IMR-90 (cell line): ENCODE measurements around the gene PDZRN3. TPM values are rescaled to one million over a fixed set of nuclear protein-coding genes. Genes with fewer than 3 reads are reported as not detected.

Experiments
- ATAC-seq: fragments of 200-7000 bp; cut with Tn5 transposase; 2 replicates; pipeline ENCODE4 v1.9.1; 2020; ENCODE audit warnings: low read depth, mild to moderate bottlenecking, moderate library complexity
- BruUV-seq: library from RNA; stranded (reverse); fragments of 400-500 nt; replicated peaks from 2 replicates; lab custom pipeline; 2021; lab: Mats Ljungman, UMichigan
- CTCF ChIA-PET: fragments of 300-600 bp; formaldehyde crosslinking; extraction: SDS; loops from one replicate; lab custom pipeline; 2021; ENCODE audit warnings: antibody characterized with exemption; lab: Yijun Ruan, JAX
- POLR2A ChIA-PET: fragments of 300-600 bp; sonication (Branson Sonifier 250); formaldehyde crosslinking; loops from one replicate; lab custom pipeline; 2022; ENCODE audit warnings: antibody characterized with exemption; ENCODE audit not compliant: unreplicated experiment; lab: Charles Lee
- DNase-seq: peaks from one replicate; pipeline ENCODE4 v3.0.0; 2013
- H2AFZ ChIP-seq: replicated peaks from 2 replicates; pipeline ENCODE3; 2013; ENCODE audit warnings: low read length, mild to moderate bottlenecking; ENCODE audit not compliant: poor library complexity
- H2AK5ac ChIP-seq: 2 replicates; pipeline ENCODE4 v1.6.1; 2013; ENCODE audit warnings: low read depth, low read length, inconsistent platforms
- H2AK9ac ChIP-seq: replicated peaks from 2 replicates; pipeline ENCODE3; 2013; ENCODE audit warnings: mild to moderate bottlenecking, low read depth, low read length, moderate library complexity; ENCODE audit not compliant: poor library complexity
- H2BK120ac ChIP-seq: 2 replicates; pipeline ENCODE4 v1.6.1; 2013; ENCODE audit warnings: low read depth, low read length, inconsistent platforms
- H2BK15ac ChIP-seq: 3 replicates; pipeline ENCODE4 v1.6.1; 2013; ENCODE audit warnings: low read depth, low read length, inconsistent platforms
- H2BK20ac ChIP-seq: 2 replicates; pipeline ENCODE4 v1.6.1; 2013; ENCODE audit warnings: low read depth, mild to moderate bottlenecking, inconsistent platforms, low read length, moderate library complexity
- H2BK5ac ChIP-seq: 2 replicates; pipeline ENCODE4 v1.6.1; 2013; ENCODE audit warnings: mild to moderate bottlenecking, low read depth, low read length, inconsistent platforms; ENCODE audit not compliant: poor library complexity, severe bottlenecking
- H3K14ac ChIP-seq: replicated peaks from 2 replicates; pipeline ENCODE4 v1.6.1; 2013; ENCODE audit warnings: low read depth, low read length, inconsistent platforms
- H3K18ac ChIP-seq: 2 replicates; pipeline ENCODE4 v1.6.1; 2013; ENCODE audit warnings: low read depth, low read length, control low read depth
- H3K23ac ChIP-seq: 2 replicates; pipeline ENCODE4 v1.6.1; 2013; ENCODE audit warnings: low read depth, low read length, inconsistent platforms
- H3K27ac ChIP-seq: 2 replicates; pipeline ENCODE4 v1.5.1; 2013; ENCODE audit warnings: mild to moderate bottlenecking, control low read depth, low read length; ENCODE audit not compliant: insufficient read depth
- H3K27me3 ChIP-seq: 2 replicates; pipeline ENCODE4 v1.6.1; 2013; ENCODE audit warnings: low read length; ENCODE audit not compliant: control insufficient read depth, insufficient read depth
- H3K36me3 ChIP-seq: 2 replicates; pipeline ENCODE4 v1.6.1; 2013; ENCODE audit warnings: low read length, mixed read lengths; ENCODE audit not compliant: control insufficient read depth, insufficient read depth
- H3K4ac ChIP-seq: 2 replicates; pipeline ENCODE4 v1.6.1; 2013; ENCODE audit warnings: low read depth, low read length, inconsistent platforms
- H3K4me1 ChIP-seq: 2 replicates; pipeline ENCODE4 v1.6.1; 2013; ENCODE audit warnings: low read length, mixed read lengths; ENCODE audit not compliant: control insufficient read depth, insufficient read depth
- H3K4me2 ChIP-seq: 2 replicates; pipeline ENCODE4 v1.6.1; 2013; ENCODE audit warnings: low read depth, mild to moderate bottlenecking, control low read depth, low read length, moderate library complexity
- H3K4me3 ChIP-seq: 2 replicates; pipeline ENCODE4 v1.5.1; 2013; ENCODE audit warnings: low read depth, mild to moderate bottlenecking, control low read depth, low read length, moderate library complexity; ENCODE audit not compliant: insufficient read depth
- H3K56ac ChIP-seq: 2 replicates; pipeline ENCODE4 v1.6.1; 2013; ENCODE audit warnings: low read length, inconsistent platforms; ENCODE audit not compliant: insufficient read depth; ENCODE audit errors: extremely low read depth
- H3K79me1 ChIP-seq, 2 experiments: 2 replicates each; pipeline ENCODE4 v1.6.1; 2013; ENCODE audit warnings: low read length in 2 of 2, inconsistent platforms in 1 of 2, low read depth in 1 of 2
- H3K9ac ChIP-seq: 2 replicates; pipeline ENCODE4 v1.6.1; 2013; ENCODE audit warnings: low read depth, low read length, control low read depth
- H3K9me1 ChIP-seq: 2 replicates; pipeline ENCODE4 v1.6.1; 2013; ENCODE audit warnings: low read length, inconsistent platforms; ENCODE audit not compliant: insufficient read depth
- H3K9me3 ChIP-seq: 2 replicates; pipeline ENCODE4 v1.6.1; 2013; ENCODE audit warnings: low read length; ENCODE audit not compliant: control insufficient read depth, insufficient read depth
- H4K20me1 ChIP-seq: 2 replicates; pipeline ENCODE4 v1.6.1; 2013; ENCODE audit warnings: low read length, inconsistent platforms; ENCODE audit not compliant: insufficient read depth
- H4K5ac ChIP-seq: 2 replicates; pipeline ENCODE4 v1.6.1; 2013; ENCODE audit warnings: mild to moderate bottlenecking, low read depth, low read length, control low read depth
- H4K8ac ChIP-seq, 2 experiments: 2 replicates each; pipeline ENCODE4 v1.6.1; 2013; ENCODE audit warnings: low read depth in 2 of 2, low read length in 2 of 2, control low read depth in 1 of 2, inconsistent platforms in 1 of 2
- H4K91ac ChIP-seq: 2 replicates; pipeline ENCODE4 v1.6.1; 2013; ENCODE audit warnings: low read depth, low read length, inconsistent platforms; ENCODE audit not compliant: insufficient read depth
- CHD1 ChIP-seq: IDR thresholded peaks from 2 replicates; pipeline ENCODE4 v1.6.1; 2012; ENCODE audit warnings: low read depth, low read length, improper control_type of control experiment
- FOS ChIP-seq: fragments of 150-350 bp; IDR thresholded peaks from 2 replicates; pipeline ENCODE4 v1.6.1; 2016; ENCODE audit warnings: low read depth, low read length
- MAFK ChIP-seq: IDR thresholded peaks from 2 replicates; pipeline ENCODE4 v1.6.1; 2012; ENCODE audit warnings: low read depth, low read length, improper control_type of control experiment
- MAZ ChIP-seq: IDR thresholded peaks from 2 replicates; pipeline ENCODE4 v1.6.1; 2012; ENCODE audit warnings: low read depth, mild to moderate bottlenecking, low read length, improper control_type of control experiment, moderate library complexity, borderline replicate concordance
- MXI1 ChIP-seq: IDR thresholded peaks from 2 replicates; pipeline ENCODE4 v1.6.1; 2012; ENCODE audit warnings: low read depth, mild to moderate bottlenecking, low read length, moderate library complexity, borderline replicate concordance
- NFE2L2 ChIP-seq: fragments of 150-350 bp; IDR thresholded peaks from 2 replicates; pipeline ENCODE4 v1.6.1; 2016; ENCODE audit warnings: low read depth, mild to moderate bottlenecking, low read length
- POLR2A ChIP-seq: IDR thresholded peaks from 2 replicates; pipeline ENCODE4 v1.6.1; 2012; ENCODE audit warnings: mild to moderate bottlenecking, low read depth, low read length
- RAD21 ChIP-seq: IDR thresholded peaks from 2 replicates; pipeline ENCODE4 v1.6.1; 2012; ENCODE audit warnings: low read length, improper control_type of control experiment
- RCOR1 ChIP-seq: IDR thresholded peaks from 2 replicates; pipeline ENCODE4 v1.6.1; 2012; ENCODE audit warnings: mild to moderate bottlenecking, low read length, improper control_type of control experiment; ENCODE audit not compliant: insufficient replicate concordance
- RFX5 ChIP-seq: IDR thresholded peaks from 2 replicates; pipeline ENCODE4 v1.8.0; 2012; ENCODE audit warnings: low read depth, mild to moderate bottlenecking, low read length, moderate library complexity
- SMC3 ChIP-seq: fragments of 150-350 bp; IDR thresholded peaks from 2 replicates; pipeline ENCODE4 v1.6.1; 2016; ENCODE audit warnings: low read depth, mild to moderate bottlenecking, antibody characterized with exemption, low read length, moderate library complexity
- WGBS, 2 experiments: methylation state at CpG; one replicate each; pipeline versions ENCODE4 v1.1.5 to v1.1.7; 2013; ENCODE audit warnings: missing lambda C conversion rate in 2 of 2; ENCODE audit not compliant: insufficient read length in 1 of 2; ENCODE audit errors: extremely low coverage in 2 of 2; 5-methylcytosine and 5-hydroxymethylcytosine counted together
- dilution Hi-C: fragments of 300-500 bp; cut with HindIII; formaldehyde crosslinking; loops from one replicate; pipeline ENCODE4 v1.14.3; 2018; ENCODE audit warnings: low sequenced_read_pairs; ENCODE audit not compliant: unreplicated experiment
- in situ Hi-C: fragments of 300-500 bp; cut with MboI; formaldehyde crosslinking; loops from 3 replicates; pipeline ENCODE4 v1.14.3; 2019; ENCODE audit warnings: low sequenced_read_pairs, inconsistent platforms, mixed read lengths
- intact Hi-C: fragments of 100-400 bp; cut with micrococcal nuclease; formaldehyde crosslinking; loops from 2 replicates; pipeline ENCODE4 v1.10.0; 2022
- polyA plus RNA-seq, 3 experiments: library from polyadenylated mRNA; depleted of rRNA; stranded (reverse); fragments of >200 nt; gene quantifications; 2 replicates each; pipeline ENCODE4 v1.2.3, GENCODE V29; 2012; ENCODE audit warnings: low replicate concordance in 1 of 3
- total RNA-seq: library from RNA; depleted of rRNA; stranded (reverse); fragments of >200 nt; gene quantifications from 2 replicates; pipeline ENCODE4 v1.2.3, GENCODE V29; 2012
- TF ChIP-seq, protein P1 (sequence below): fragments of 150-350 bp; IDR thresholded peaks from 2 replicates; pipeline ENCODE4 v1.6.1; 2017; ENCODE audit warnings: mild to moderate bottlenecking, antibody characterized with exemption, low read length, low read depth

PDZRN3 gene
- total and polyA plus RNA-seq, 2 of the 4 experiments (the other 2 are of a cell fraction): 9.4 to 17.0 TPM

DNA sequence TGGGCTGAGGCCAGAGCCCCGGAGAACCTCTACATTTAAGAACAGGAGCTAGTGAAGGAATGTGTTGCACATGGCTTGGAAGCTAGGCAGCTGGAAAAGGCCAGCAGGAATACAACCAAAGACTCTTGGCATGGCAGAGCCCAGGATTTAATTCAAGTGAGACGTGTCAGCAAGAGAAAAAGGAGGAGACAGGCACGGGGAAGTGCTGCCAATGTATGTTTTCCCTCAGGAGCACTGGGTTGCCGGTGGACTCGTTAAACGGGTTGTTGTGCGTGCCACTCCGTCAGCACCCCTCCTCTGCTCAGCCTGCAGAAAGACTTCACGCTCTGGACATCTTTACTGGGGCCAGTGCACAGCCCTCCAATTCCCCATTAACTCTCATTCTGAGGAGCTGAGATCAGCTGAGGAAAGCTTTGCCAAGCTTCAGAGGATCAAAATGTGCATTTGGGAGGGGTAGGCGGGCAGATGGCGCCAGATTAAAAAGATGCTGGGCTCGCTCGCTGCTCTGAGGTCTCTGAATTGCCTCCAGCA lies 103.7 kb downstream of the PDZRN3 start:
- H2AFZ ChIP-seq: peak overlapping the region; percentile 69
- peak overlapping the region; percentile 10; the same call in 1 of the 2 replicates for H3K14ac ChIP-seq
- no peak overlapping the region for H3K27ac ChIP-seq
- DNase-seq (peak; percentile 16), ATAC-seq (peak; percentile 58; the same call in 1 of the 2 replicates)
- H2BK120ac ChIP-seq: peak overlapping the region; percentile 44; the same call in 1 of the 2 replicates
- no peak overlapping the region for H2BK20ac ChIP-seq
- ChIA-PET CTCF (interaction anchor here (0.9 kb wide), 1 partner anchor 278 kb away, joined by 4 read pairs; no protein-coding TSS in a partner anchor), POLR2A (no interaction called here)
- 24% methylated on average over 2 of the region's 13 CpGs; no CpG with 5 or more reads in 1 of the 2 experiments for WGBS, 2 experiments
- H3K9me1 ChIP-seq: peaks cover 7% of the 10 kb centered on the region; the same call in 1 of the 2 replicates
- peak overlapping the region; percentile 84; the same call in 1 of the 2 replicates for H3K23ac ChIP-seq
- in situ Hi-C loops (loop anchor here (25.0 kb wide), 1 partner anchor 91 kb away; the partner anchor contains the start of gene PDZRN3), dilution Hi-C loops (loop anchor here (25.0 kb wide), 1 partner anchor 91 kb away; the partner anchor contains the start of gene PDZRN3), intact Hi-C loops (no loop called here)
- peaks cover 0 to 15% of the 10 kb centered on the region in 2 experiments; a peak in 3 of 4 replicates for H3K79me1 ChIP-seq
- H3K4me1 ChIP-seq: peaks cover 17% of the 10 kb centered on the region
- no peak overlapping the region for H2AK9ac ChIP-seq
- 0 out of 2 replicates have a peak overlapping the region, but pooled peaks have one; percentile 12 for H3K18ac ChIP-seq
- H4K20me1 ChIP-seq: no peaks in the 10 kb centered on the region
- H2BK15ac ChIP-seq: no peak overlapping the region
- no peaks in the 10 kb centered on the region; the same call in 1 of the 2 replicates for H3K36me3 ChIP-seq
- TF ChIP-seq FOS: no peak
- no peak for TF ChIP-seq MAFK
- no peak for TF ChIP-seq NFE2L2
- TF ChIP-seq, protein P1, sequence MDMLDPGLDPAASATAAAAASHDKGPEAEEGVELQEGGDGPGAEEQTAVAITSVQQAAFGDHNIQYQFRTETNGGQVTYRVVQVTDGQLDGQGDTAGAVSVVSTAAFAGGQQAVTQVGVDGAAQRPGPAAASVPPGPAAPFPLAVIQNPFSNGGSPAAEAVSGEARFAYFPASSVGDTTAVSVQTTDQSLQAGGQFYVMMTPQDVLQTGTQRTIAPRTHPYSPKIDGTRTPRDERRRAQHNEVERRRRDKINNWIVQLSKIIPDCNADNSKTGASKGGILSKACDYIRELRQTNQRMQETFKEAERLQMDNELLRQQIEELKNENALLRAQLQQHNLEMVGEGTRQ: no peak
- no peak for TF ChIP-seq MAZ
- no peak for TF ChIP-seq MXI1
- no peak for TF ChIP-seq RFX5
- no peak for TF ChIP-seq RCOR1
- no peak for TF ChIP-seq RAD21
- TF ChIP-seq SMC3: no peak
- TF ChIP-seq POLR2A: no peak
- TF ChIP-seq CHD1: no peak
- peak overlapping the region; percentile 43; the same call in 1 of the 2 replicates for H3K4ac ChIP-seq
- H3K9ac ChIP-seq: no peak overlapping the region
- H4K8ac ChIP-seq: peak overlapping the region in 1 of 2 experiments; percentile 14; a peak in 1 of 4 replicates
- no peak overlapping the region for H2BK5ac ChIP-seq
- H4K5ac ChIP-seq: peak overlapping the region; percentile 4; the same call in 1 of the 2 replicates
- H3K27me3 ChIP-seq: no peaks in the 10 kb centered on the region
- H3K4me2 ChIP-seq: no peak overlapping the region
- no peak overlapping the region; the same call in 1 of the 2 replicates for H2AK5ac ChIP-seq
- H3K56ac ChIP-seq: no peak overlapping the region
- no peaks in the 10 kb centered on the region for H3K9me3 ChIP-seq
- BruUV-seq: no TSS peak
- H4K91ac ChIP-seq: peak overlapping the region; percentile 8; the same call in 1 of the 2 replicates
- H3K4me3 ChIP-seq: no peak overlapping the region
